Activated CD4-positive, CD25-positive, alpha-beta regulatory T cell treated with anti-CD3 and anti-CD28 coated beads, Interleukin-2, amount 50 U/mL, for 72 hours (primary cell): ENCODE results near the gene TBC1D2.

Source experiments
- DNase-seq: peaks from one replicate; pipeline ENCODE4 v3.0.0; 2021

Gene TBC1D2

DNA sequence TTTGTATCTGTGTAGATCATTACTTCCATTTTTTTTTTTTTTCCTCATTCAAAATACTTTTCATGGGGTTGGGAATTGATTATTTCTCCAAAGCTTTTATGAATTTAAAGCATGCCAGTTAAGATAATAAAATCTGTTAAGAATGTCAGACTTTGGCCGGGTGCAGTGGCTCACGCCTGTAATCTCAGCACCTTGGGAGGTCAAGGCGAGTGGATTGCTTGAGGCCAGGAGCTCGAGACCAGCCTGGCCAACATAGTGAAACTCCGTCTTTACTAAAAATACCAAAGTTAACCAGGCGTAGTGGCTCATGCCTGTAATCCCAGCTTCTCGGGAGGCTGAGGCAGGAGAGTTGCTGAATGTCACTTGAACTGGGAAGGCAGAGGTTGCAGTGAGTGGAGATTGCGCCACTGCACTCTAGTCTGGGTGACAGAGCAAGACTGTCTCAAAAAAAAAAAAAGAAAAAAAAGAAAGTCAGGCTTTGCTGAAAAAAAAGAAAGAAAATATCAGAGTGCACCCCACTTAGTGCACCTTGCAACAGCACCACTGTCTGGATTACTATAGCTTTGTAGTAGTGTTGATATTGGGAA is 18.5 kb downstream of the TBC1D2 start:
- no peak for DNase-seq

DNA sequence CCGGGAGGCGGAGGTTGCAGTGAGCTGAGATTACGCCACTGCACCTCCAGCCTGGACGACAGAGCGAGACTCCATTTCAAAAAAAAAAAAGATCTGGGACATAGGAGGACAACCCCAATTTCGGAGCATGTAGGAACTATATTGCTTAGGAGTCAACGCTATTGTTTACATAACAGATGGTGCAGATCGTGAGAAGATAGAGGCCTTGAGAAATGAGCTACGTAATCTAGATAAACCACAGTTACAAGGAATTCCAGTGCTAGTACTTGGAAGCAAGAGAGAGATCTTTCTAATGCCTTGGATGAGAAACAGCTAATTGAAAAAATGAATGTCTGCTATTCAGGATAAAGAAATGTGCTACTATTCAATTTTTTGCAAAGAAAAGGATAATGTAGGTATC is 20.3 kb downstream of the TBC1D2 start:
- no peak for DNase-seq

DNA sequence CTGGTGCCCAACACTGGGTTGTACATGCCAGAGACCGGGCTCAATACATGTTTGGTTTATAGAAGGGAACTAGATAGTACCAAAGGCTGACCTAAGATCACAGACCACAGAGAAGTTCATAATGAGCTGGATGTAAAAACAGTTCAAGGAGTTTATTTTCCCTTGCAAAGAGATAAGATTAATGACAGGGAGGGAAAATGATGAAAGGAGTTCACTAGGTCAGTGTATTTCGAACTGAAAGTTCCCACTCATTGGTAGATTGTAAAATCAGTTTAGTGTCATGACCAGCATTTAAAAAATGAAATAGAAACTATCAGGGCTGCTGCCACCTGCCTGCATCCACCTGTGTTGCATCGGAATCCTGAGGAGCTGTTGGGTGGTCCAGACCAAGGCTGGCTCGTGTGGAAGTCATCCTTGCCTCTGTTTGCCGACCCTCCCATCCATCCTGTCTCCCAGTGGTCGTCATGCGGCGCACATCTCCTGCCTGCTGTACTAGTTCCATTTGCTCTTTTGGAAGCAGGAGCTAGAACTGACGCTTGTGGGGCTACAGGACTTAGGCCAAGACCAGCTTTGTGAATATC is 21.1 kb downstream of the TBC1D2 start:
- DNase-seq: no peak

DNA sequence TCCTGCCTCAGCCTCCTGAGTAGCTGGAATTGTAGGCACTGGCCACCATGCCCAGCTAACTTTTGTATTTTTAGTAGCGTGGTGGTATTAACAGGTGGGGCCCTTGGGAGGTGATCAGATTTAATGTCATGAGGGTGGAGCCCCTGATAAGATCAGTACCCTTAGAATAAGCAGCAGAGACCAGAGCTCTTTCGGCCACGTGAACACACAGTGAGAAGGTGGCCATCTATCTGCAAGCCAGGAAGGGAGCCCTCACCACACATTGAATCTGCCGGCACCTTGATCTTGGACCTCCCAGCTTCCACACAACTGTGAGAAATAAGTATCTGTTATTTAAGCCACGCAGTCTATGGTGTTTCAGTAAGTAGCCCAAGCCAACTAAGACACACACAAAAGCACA is 22.5 kb downstream of the TBC1D2 start:
- no peak for DNase-seq

DNA sequence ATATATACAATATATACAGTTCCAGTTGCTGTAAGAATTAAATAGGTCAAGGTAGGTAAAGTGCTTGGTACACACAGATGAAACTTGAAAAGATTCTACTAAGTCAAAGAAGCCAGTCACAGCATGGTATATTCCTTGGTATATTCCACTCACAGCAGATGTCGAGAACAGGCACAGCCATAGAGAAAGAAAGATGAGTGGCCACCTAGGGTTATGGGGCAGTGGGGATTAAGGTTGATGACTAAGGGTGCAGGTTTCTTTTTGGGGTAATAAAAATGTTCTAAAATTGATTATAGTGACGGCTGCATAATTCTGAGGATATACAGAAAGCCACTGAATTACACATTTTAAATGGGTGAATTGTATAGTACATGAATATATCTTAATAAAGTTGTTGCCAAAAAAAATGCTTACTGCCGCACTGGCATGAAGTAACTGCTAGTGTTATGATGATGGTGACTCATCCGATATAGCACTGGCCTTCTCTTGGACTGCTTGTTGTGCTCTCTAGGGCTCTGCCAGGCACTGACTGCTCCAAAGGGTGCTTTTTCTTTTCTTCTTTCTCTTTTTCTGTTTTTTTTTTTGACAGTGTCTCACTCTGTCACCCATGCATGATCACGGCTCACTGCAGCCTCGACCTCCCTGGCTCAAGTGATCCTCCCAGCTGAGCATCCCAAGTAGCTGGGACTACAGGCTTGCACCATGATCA is 23.5 kb downstream of the TBC1D2 start:
- no peak for DNase-seq

DNA sequence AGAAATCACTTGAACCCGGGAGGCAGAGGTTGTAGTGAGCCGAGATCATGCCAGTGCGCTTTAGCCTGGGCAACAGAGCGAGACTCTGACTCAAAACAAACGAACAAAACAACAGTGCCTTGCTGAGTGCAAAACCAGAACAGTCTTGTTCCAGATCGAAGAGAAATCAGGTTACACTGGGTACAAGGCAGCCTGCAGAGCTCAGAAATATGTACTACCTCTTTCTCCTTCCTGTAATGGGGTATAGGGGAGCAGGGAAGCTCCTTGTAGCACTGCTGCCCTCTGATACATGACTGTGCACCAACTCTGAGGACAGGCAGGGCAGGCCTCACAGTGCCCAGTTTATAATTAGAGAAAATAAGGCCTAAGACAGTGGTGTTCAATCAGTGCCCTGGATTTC is 24.7 kb downstream of the TBC1D2 start:
- no peak for DNase-seq

DNA sequence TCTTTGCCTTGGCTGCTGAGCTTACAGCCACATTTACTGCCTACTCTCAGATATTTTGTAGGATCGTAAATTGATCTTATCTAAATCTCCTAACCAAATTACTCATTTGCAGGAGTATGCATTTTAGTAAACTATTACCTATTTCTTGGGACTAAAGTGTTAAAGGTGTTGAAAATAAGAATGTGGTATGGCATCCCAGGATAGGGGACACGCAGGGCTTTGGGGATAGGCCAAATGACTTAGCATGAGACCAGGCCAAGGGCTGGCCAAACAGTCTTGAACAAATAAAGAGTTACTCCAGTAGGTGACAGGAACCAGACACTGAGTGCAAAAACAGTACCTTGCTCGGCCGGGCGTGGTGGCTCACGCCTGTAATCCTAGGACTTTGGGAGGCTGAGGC is 25.1 kb downstream of the TBC1D2 start:
- no peak for DNase-seq

- DNase-seq: no peak
Measured at GRCh38 chr9:98229620-98230019, 25.8 kb downstream of the TBC1D2 start.

DNA sequence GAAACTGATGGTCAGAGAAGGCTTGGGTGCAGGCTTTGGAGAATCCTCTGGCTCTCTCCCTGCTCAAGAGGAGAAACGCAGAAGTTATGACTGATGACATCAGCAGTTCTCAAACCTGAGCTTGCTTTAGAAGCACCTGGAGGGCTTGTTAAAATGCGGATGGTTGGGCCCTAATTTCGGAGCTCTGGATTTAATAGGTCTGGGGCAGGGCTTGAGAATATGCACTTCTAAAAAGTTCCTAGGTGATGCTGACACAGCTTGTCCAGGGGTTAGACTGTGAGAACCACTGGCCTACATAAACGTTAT is 26.4 kb downstream of the TBC1D2 start:
- DNase-seq: no peak

- no peak for DNase-seq
Measured at GRCh38 chr9:98228392-98229089, 26.9 kb downstream of the TBC1D2 start.

GRCh38 chr9:98227883-98228282 is 27.6 kb downstream of the TBC1D2 start:
- no peak for DNase-seq

- no peak for DNase-seq
Measured at GRCh38 chr9:98226957-98227356, 28.5 kb downstream of the TBC1D2 start.

DNA sequence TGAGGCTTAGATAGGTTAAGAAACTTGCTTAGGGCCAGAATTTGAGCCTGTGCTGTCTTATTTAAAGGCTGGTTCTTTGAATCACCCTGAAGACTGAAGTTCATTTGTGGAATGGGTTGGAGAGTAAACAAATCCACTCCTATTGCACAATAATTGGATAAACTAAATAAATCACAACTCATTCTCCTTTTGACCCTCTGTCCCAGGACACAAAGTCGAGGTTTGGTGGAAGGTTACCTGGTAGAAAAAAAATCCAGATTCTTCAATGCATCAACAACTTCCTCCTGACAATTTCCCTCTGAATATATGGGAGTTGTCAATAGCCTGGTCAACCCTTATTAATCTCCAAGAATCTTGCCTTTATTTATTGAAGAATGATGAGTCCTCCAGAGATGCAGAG is 28.9 kb downstream of the TBC1D2 start:
- DNase-seq: no peak

- no peak for DNase-seq
Measured at GRCh38 chr9:98225015-98225442, 30.4 kb downstream of the TBC1D2 start.

- DNase-seq: no peak
Measured at GRCh38 chr9:98222885-98223691, 32.4 kb downstream of the TBC1D2 start.

DNA sequence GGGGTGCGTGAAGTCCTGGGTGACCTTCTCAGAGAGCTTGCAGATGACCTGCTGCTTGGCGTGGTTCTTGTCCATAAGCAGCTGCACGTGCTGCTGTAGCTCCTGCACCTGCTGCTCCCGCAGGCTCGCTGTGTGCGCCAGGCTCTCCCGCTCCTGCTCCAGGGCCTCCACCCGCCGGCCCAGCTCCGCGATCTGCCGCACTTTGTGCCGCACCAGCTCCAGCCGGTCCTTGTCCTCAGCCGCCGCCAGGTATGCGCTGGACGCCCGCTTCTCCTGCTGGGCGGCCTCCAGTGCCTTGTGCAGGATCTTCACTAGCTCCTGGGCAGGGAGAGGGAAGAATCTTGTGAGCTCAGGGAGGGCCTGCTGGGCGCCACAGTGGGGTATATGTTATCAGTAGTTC is 34.5 kb downstream of the TBC1D2 start:
- DNase-seq: no peak

- DNase-seq: no peak
Measured at GRCh38 chr9:98219794-98220370, 35.6 kb downstream of the TBC1D2 start.

GRCh38 chr9:98219364-98219716 is 36.1 kb downstream of the TBC1D2 start:
- no peak for DNase-seq

DNA sequence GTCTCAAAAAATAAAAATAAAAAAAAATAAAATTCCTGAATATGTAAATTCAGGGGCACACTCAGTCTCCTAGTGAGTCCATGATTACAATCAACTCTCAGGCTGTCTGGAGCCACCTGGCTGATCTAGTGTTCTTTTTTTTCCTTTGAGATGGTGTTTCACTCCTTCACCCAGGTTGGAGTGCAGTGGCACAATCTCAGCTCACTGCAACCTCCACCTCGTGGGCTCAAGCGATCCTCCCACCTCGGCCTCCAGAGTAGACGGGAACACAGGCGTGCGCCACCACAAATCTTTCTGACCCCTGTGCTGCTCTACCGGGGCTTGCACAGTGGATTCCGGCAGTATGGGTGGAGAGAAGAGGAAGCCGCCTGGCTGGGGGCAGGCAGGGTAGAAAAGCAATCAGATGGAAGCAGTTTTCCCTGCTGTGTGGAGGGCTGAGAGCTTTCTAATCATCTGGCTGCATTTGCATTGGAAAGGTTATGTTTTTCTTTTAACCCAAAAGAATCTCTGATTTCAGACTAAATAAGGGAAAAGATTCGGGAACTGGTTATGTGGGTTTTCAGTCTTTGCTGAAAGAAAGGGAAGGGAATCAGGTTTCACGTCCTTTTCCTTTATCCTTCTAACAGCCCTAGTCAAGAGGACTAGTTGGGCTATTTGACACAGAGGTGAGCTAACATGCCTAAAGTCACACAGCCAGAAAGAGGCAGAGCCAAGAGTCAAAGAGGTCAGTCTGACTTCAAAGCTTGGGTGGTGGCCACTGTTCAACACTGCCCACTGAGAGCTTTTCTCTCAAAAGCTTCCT is 36.7 kb downstream of the TBC1D2 start:
- DNase-seq: no peak

- no peak for DNase-seq
Measured at GRCh38 chr9:98217255-98217654, 38.2 kb downstream of the TBC1D2 start.

DNA sequence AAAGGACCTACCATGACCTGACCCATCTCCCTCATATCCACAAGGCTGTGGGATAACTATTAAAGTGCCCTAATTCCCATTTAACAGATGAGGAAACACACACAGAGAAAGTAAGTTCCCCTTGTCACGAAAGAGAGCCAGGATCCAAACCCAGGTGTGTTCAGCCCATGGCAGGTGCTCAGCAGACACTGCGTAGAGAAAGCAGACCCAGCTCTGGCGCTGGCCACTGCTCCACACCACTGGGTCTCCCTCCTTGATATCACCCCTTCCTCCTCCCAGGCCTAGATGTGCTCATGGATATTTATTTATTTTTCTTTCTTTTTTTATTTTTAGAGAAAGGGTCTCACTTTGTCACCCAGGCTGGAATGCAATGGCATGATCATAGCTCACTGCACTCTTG is 39.1 kb downstream of the TBC1D2 start:
- no peak for DNase-seq

- DNase-seq: no peak
Measured at GRCh38 chr9:98215821-98216220, 39.6 kb downstream of the TBC1D2 start.
